ENCODE results near the gene IPO7. TPM values are rescaled to one million over a fixed set of nuclear protein-coding genes. Genes with fewer than 3 reads are reported as not detected.

The IPO7 gene
- total RNA-seq, 1 experiment from 2014 or later = 205 TPM

DNA sequence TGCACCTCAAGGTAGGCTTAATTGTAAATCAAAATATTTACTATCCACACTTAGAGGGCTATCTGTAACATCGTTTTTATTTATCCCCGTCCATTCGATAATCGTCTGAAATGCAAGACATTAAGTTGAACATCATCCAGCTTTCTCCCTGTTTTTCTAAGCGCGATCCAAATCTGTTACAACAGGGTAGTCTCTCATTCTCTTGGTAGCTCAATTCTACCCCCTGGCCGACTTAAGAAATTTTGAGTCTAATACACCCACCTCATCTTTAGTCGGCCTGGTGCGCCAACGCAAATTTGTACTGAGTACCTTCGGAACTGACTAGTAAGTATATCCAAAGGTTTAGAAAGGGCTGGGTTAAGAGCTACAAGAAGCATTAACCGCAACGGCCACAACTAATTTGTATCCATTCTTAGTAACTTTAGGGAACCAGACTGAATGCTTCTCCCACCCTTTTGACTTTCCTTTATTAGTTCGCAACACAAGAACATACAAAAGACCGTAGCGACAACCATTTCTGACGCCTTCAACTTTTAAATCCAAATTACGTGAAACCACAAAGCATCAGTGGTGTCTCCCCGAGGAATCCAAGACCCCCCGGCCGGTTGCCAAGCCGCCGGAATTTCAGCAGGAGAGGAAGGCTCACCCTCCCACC, 75.3 kb downstream of the IPO7 start:
- Histone ChIP-seq H3K23me2 (ENCODE audit: insufficient read length, low read depth, low read length, poor library complexity, severe bottlenecking) (no peaks in the 10 kb centered on the region), H3K9me3 (ENCODE audit: control insufficient read depth, low read depth, low read length) (no peaks in the 10 kb centered on the region), H3K18ac (ENCODE audit: insufficient read length, low read depth, low read length) (peak overlapping the region; percentile 97), H3T11ph (ENCODE audit: low read length) (peak overlapping the region; percentile 57), H2BK5ac (ENCODE audit: insufficient read length, low read length) (peak overlapping the region; percentile 90), H2BK12ac (ENCODE audit: insufficient read length, low read depth, low read length) (peak overlapping the region; percentile 10), H2AK5ac (ENCODE audit: insufficient read length, low read length) (no peak overlapping the region), H3K56ac (ENCODE audit: insufficient read length, low read depth, low read length) (peak overlapping the region; percentile 97), H3K9ac (ENCODE audit: extremely low read depth, insufficient read length, low read length) (peak overlapping the region; percentile 96), H4K8ac (replicated peaks; ENCODE audit: insufficient read length, low read depth, low read length) (no peak overlapping the region), H2BK15ac (ENCODE audit: low read depth, low read length) (no peak overlapping the region), H3K23ac (ENCODE audit: insufficient read length, low read depth, low read length) (peak overlapping the region; percentile 70), H3K27me3 (ENCODE audit: insufficient read depth, low read length) (no peaks in the 10 kb centered on the region), H3K79me1 (ENCODE audit: insufficient read depth, low read depth, low read length, poor library complexity, severe bottlenecking) (no peaks in the 10 kb centered on the region), H3K79me2 (ENCODE audit: insufficient read depth, low read length) (peaks cover 4% of the 10 kb centered on the region; the same call in 1 of the 2 replicates), H2BK120ac (ENCODE audit: low read depth, low read length, poor library complexity, severe bottlenecking) (peak overlapping the region; percentile 89), H4K20me1 (ENCODE audit: control insufficient read depth, insufficient read depth, insufficient read length) (no peaks in the 10 kb centered on the region), H3K4me2 (ENCODE audit: insufficient read depth, insufficient read length, low read length) (peak overlapping the region; percentile 98), H3K27ac (ENCODE audit: insufficient read length, low read depth, low read length) (peak overlapping the region; percentile 97), H4K91ac (ENCODE audit: insufficient read length, low read depth, low read length) (peak overlapping the region; percentile 89), H4K5ac (ENCODE audit: insufficient read length, low read depth, low read length) (peak overlapping the region; percentile 97), H3K4ac (ENCODE audit: low read depth, low read length) (peak overlapping the region; percentile 40; the same call in 1 of the 2 replicates), H3K14ac (ENCODE audit: insufficient read depth, low read length) (peak overlapping the region; percentile 96), H2AFZ (ENCODE audit: low read length) (no peak overlapping the region), H2BK20ac (ENCODE audit: low read depth, low read length, poor library complexity, severe bottlenecking) (no peak overlapping the region), H3K4me1 (ENCODE audit: insufficient read depth, low read length) (no peaks in the 10 kb centered on the region)
- Mint-ChIP-seq H3K36me3 (ENCODE audit: insufficient read depth in 1 of 3, low read depth in 3 of 3) (peaks cover 4 to 5% (median 4%) of the 10 kb centered on the region in 3 experiments; a peak in 6 of 7 replicates), H3K27ac (peak overlapping the region; percentile 99 to 100 (median 100)), H3K9me3 (no peaks in the 10 kb centered on the region; a peak in 1 of 5 replicates), H3K4me3 (peak overlapping the region; percentile 95 to 96), H3K4me1 (peaks cover 13 to 14% of the 10 kb centered on the region in 2 experiments), H3K27me3 (ENCODE audit: low read depth) (no peaks in the 10 kb centered on the region)
- TF ChIP-seq, protein P1, sequence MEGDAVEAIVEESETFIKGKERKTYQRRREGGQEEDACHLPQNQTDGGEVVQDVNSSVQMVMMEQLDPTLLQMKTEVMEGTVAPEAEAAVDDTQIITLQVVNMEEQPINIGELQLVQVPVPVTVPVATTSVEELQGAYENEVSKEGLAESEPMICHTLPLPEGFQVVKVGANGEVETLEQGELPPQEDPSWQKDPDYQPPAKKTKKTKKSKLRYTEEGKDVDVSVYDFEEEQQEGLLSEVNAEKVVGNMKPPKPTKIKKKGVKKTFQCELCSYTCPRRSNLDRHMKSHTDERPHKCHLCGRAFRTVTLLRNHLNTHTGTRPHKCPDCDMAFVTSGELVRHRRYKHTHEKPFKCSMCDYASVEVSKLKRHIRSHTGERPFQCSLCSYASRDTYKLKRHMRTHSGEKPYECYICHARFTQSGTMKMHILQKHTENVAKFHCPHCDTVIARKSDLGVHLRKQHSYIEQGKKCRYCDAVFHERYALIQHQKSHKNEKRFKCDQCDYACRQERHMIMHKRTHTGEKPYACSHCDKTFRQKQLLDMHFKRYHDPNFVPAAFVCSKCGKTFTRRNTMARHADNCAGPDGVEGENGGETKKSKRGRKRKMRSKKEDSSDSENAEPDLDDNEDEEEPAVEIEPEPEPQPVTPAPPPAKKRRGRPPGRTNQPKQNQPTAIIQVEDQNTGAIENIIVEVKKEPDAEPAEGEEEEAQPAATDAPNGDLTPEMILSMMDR (conservative IDR thresholded peaks at IDR 0.05) = no peak
- DNase-seq = no peak
- no CpG with 5 or more reads among the region's 23 CpGs for WGBS (ENCODE audit: extremely low coverage, insufficient read length, low lambda C conversion rate)
